H1 (cell line): ENCODE data around the gene PRKCA. TPM values are rescaled to one million over a fixed set of nuclear protein-coding genes. Genes with fewer than 3 reads are reported as not detected.

Experiments used
- CTCF ChIA-PET: fragments of 300-600 bp; sonication (Branson Sonifier 250); formaldehyde crosslinking; loops from one replicate; lab custom pipeline; 2021; ENCODE audit not compliant: partially characterized antibody; lab: Charles Lee
- POLR2A ChIA-PET: fragments of 300-600 bp; sonication (Branson Sonifier 250); formaldehyde crosslinking; loops from one replicate; lab custom pipeline; 2021; ENCODE audit warnings: inconsistent platforms; ENCODE audit not compliant: partially characterized antibody; lab: Charles Lee
- DNase-seq, 2 experiments: peaks; one replicate each; pipeline versions ENCODE4 v3.0.0 to v3.0.0-alpha.2; 2010 to 2022; ENCODE audit warnings: low spot score in 2 of 2, low read depth in 1 of 2, mixed read lengths in 1 of 2
- FAIRE-seq: peaks from 2 replicates; lab custom pipeline; 2011; peaks lifted over from hg19 to GRCh38; lab: Jason Lieb, UNC
- H2AFZ ChIP-seq: 2 replicates; pipeline ENCODE4 v1.8.1; 2012; ENCODE audit warnings: low read length, inconsistent platforms
- H2AK5ac ChIP-seq: 2 replicates; pipeline ENCODE4 v1.6.1; 2013; ENCODE audit warnings: low read depth, low read length
- H2BK120ac ChIP-seq: replicated peaks from 2 replicates; pipeline ENCODE3; 2013; ENCODE audit warnings: low read depth, low read length, inconsistent platforms
- H2BK12ac ChIP-seq: 2 replicates; pipeline ENCODE4 v1.6.1; 2013; ENCODE audit warnings: low read depth, low read length
- H2BK15ac ChIP-seq: 2 replicates; pipeline ENCODE4 v1.6.1; 2013; ENCODE audit warnings: low read length
- H2BK20ac ChIP-seq: 2 replicates; pipeline ENCODE4 v1.6.1; 2013; ENCODE audit warnings: low read length
- H2BK5ac ChIP-seq: 2 replicates; pipeline ENCODE4 v1.6.1; 2013; ENCODE audit warnings: low read depth, low read length
- H3K14ac ChIP-seq: 2 replicates; pipeline ENCODE4 v1.6.1; 2013; ENCODE audit warnings: inconsistent platforms; ENCODE audit not compliant: insufficient read length
- H3K18ac ChIP-seq: 2 replicates; pipeline ENCODE4 v1.6.1; 2013; ENCODE audit warnings: low read length; ENCODE audit errors: extremely low read depth
- H3K23ac ChIP-seq: 2 replicates; pipeline ENCODE4 v1.6.1; 2013; ENCODE audit warnings: inconsistent platforms; ENCODE audit not compliant: insufficient read length
- H3K23me2 ChIP-seq: 2 replicates; pipeline ENCODE4 v1.6.1; 2013; ENCODE audit warnings: low read depth, low read length
- H3K27ac ChIP-seq: 2 replicates; pipeline ENCODE4 v1.6.1; 2011; ENCODE audit warnings: low read depth, low read length, inconsistent platforms
- H3K27me3 ChIP-seq, 4 experiments: replicated peaks in 1 of 4; 1 replicate in 1 of 4; 2 replicates in 3 of 4; pipeline versions ENCODE4 v1.6.1 to v1.8.1; 2011 to 2013; ENCODE audit warnings: low read length in 3 of 4, mild to moderate bottlenecking in 3 of 4, inconsistent platforms in 2 of 4, mixed read lengths in 2 of 4, moderate library complexity in 1 of 4; ENCODE audit not compliant: control insufficient read depth in 3 of 4, insufficient read depth in 3 of 4; ENCODE audit errors: extremely low read depth in 1 of 4
- H3K36me3 ChIP-seq, 4 experiments: 2 replicates each; pipeline versions ENCODE4 v1.6.1 to v1.8.1; 2011 to 2013; ENCODE audit warnings: mild to moderate bottlenecking in 4 of 4, low read length in 3 of 4, moderate library complexity in 2 of 4, control low read depth in 1 of 4, inconsistent platforms in 1 of 4; ENCODE audit not compliant: insufficient read depth in 4 of 4, control insufficient read depth in 2 of 4
- H3K4ac ChIP-seq: replicated peaks from 2 replicates; pipeline ENCODE3; 2013; ENCODE audit warnings: low read length, low read depth, mixed read lengths, inconsistent platforms; ENCODE audit not compliant: insufficient read length
- H3K4me1 ChIP-seq, 4 experiments: replicated peaks in 1 of 4; 1 replicate in 1 of 4; 2 replicates in 3 of 4; pipeline versions ENCODE4 v1.6.1 to v1.8.1; 2011 to 2013; ENCODE audit warnings: low read length in 3 of 4, inconsistent platforms in 2 of 4, mixed read lengths in 1 of 4; ENCODE audit not compliant: insufficient read depth in 4 of 4, control insufficient read depth in 3 of 4
- H3K4me2 ChIP-seq, 2 experiments: 2 replicates each; pipeline versions ENCODE4 v1.6.1 to v1.8.1; 2011 to 2013; ENCODE audit warnings: low read depth in 2 of 2, low read length in 2 of 2, control low read depth in 1 of 2, inconsistent platforms in 1 of 2, mild to moderate bottlenecking in 1 of 2; ENCODE audit not compliant: insufficient read depth in 1 of 2
- H3K4me3 ChIP-seq, 4 experiments: fragments of 200-600, 300-600 bp in 1 of 4; sonication (generic), shearing (Covaris generic), sonication (Bioruptor Twin) in 1 of 4; 2 replicates each; pipeline versions ENCODE4 v1.5.1 to v1.8.1; 2011 to 2016; ENCODE audit warnings: low read length in 4 of 4, low read depth in 3 of 4, control low read depth in 2 of 4, inconsistent platforms in 2 of 4, mild to moderate bottlenecking in 2 of 4, mixed read lengths in 1 of 4, moderate library complexity in 1 of 4; ENCODE audit not compliant: insufficient read depth in 2 of 4; ENCODE audit errors: extremely low read depth in 1 of 4
- H3K56ac ChIP-seq: replicated peaks from 2 replicates; pipeline ENCODE3; 2013; ENCODE audit warnings: low read depth, mild to moderate bottlenecking, mixed read lengths, low read length, inconsistent platforms; ENCODE audit not compliant: insufficient read length
- H3K79me1 ChIP-seq: 2 replicates; pipeline ENCODE4 v1.6.1; 2013; ENCODE audit warnings: low read depth, low read length, control low read depth
- H3K79me2 ChIP-seq, 2 experiments: 2 replicates each; pipeline versions ENCODE4 v1.6.1 to v1.8.1; 2012 to 2013; ENCODE audit warnings: low read length in 2 of 2, mild to moderate bottlenecking in 2 of 2, inconsistent platforms in 1 of 2; ENCODE audit not compliant: insufficient read depth in 2 of 2, control insufficient read depth in 1 of 2
- H3K9ac ChIP-seq, 4 experiments: replicated peaks in 1 of 4; 1 replicate in 1 of 4; 2 replicates in 3 of 4; pipeline versions ENCODE4 v1.6.1 to v1.8.1; 2011 to 2013; ENCODE audit warnings: low read depth in 3 of 4, low read length in 3 of 4, control low read depth in 2 of 4, mild to moderate bottlenecking in 2 of 4, moderate library complexity in 2 of 4, inconsistent platforms in 1 of 4; ENCODE audit errors: extremely low read depth in 1 of 4
- H3K9me3 ChIP-seq, 2 experiments: 2 replicates each; pipeline versions ENCODE4 v1.6.1 to v1.8.1; 2012 to 2013; ENCODE audit warnings: mild to moderate bottlenecking in 2 of 2, moderate library complexity in 2 of 2, control low read depth in 1 of 2, inconsistent platforms in 1 of 2, low read depth in 1 of 2, low read length in 1 of 2, mixed read lengths in 1 of 2; ENCODE audit not compliant: insufficient read depth in 2 of 2
- H4K20me1 ChIP-seq, 2 experiments: replicated peaks in 1 of 2; 2 replicates each; pipeline versions ENCODE3 to v1.8.1; 2011 to 2013; ENCODE audit warnings: inconsistent platforms in 2 of 2, low read length in 2 of 2, mild to moderate bottlenecking in 1 of 2; ENCODE audit not compliant: insufficient read depth in 2 of 2, control insufficient read depth in 1 of 2
- H4K5ac ChIP-seq: 2 replicates; pipeline ENCODE4 v1.6.1; 2013; ENCODE audit warnings: low read length, low read depth, mixed read lengths, inconsistent platforms; ENCODE audit not compliant: insufficient read length
- H4K8ac ChIP-seq: 2 replicates; pipeline ENCODE4 v1.8.0; 2013; ENCODE audit warnings: mild to moderate bottlenecking, moderate library complexity, low read length, inconsistent platforms; ENCODE audit not compliant: insufficient read depth; ENCODE audit errors: extremely low read depth
- H4K91ac ChIP-seq: replicated peaks from 2 replicates; pipeline ENCODE3; 2013; ENCODE audit warnings: low read length, mixed read lengths, inconsistent platforms; ENCODE audit not compliant: insufficient read length
- BCL11A ChIP-seq, 2 experiments: IDR thresholded peaks; one replicate each; pipeline ENCODE4 v1.6.1; 2011; ENCODE audit warnings: low read depth in 2 of 2, low read length in 2 of 2, mild to moderate bottlenecking in 2 of 2
- CREB1 ChIP-seq: IDR thresholded peaks from 2 replicates; pipeline ENCODE4 v1.6.1; 2012; ENCODE audit warnings: inconsistent platforms
- EP300 ChIP-seq, 2 experiments: IDR thresholded peaks; 1 replicate in 1 of 2; 2 replicates in 1 of 2; pipeline ENCODE4 v1.6.1; 2011 to 2012; ENCODE audit warnings: low read depth in 2 of 2, low read length in 2 of 2, mild to moderate bottlenecking in 2 of 2, borderline replicate concordance in 1 of 2, inconsistent platforms in 1 of 2, moderate library complexity in 1 of 2
- HDAC2 ChIP-seq, 2 experiments: fragments of 300-600 bp in 1 of 2; sonication (generic) in 1 of 2; IDR thresholded peaks; 2 replicates each; pipeline ENCODE4 v1.6.1; 2011 to 2012; ENCODE audit warnings: low read depth in 2 of 2, low read length in 2 of 2, mild to moderate bottlenecking in 2 of 2, moderate library complexity in 2 of 2, borderline replicate concordance in 1 of 2, inconsistent platforms in 1 of 2
- JUND ChIP-seq: IDR thresholded peaks from 2 replicates; pipeline ENCODE4 v1.6.1; 2011; ENCODE audit warnings: mild to moderate bottlenecking, improper control_type of control experiment, low read length
- POLR2A ChIP-seq, 2 experiments: IDR thresholded peaks; 1 replicate in 1 of 2; 2 replicates in 1 of 2; pipeline ENCODE4 v1.6.1; 2011; ENCODE audit warnings: low read depth in 2 of 2, low read length in 2 of 2, mild to moderate bottlenecking in 2 of 2; ENCODE audit errors: control extremely low read depth in 1 of 2
- POLR2AphosphoS5 ChIP-seq: IDR thresholded peaks from 2 replicates; pipeline ENCODE4 v1.6.1; 2011; ENCODE audit warnings: low read depth, low read length
- RAD21 ChIP-seq, 2 experiments: IDR thresholded peaks in 1 of 2; conservative IDR thresholded peaks in 1 of 2; 2 replicates each; pipeline ENCODE4 v1.6.1; 2011; ENCODE audit warnings: low read depth in 2 of 2, low read length in 2 of 2, improper control_type of control experiment in 1 of 2, inconsistent platforms in 1 of 2, mild to moderate bottlenecking in 1 of 2, moderate library complexity in 1 of 2
- RXRA ChIP-seq: IDR thresholded peaks from 2 replicates; pipeline ENCODE4 v1.6.1; 2011; ENCODE audit warnings: low read depth, mild to moderate bottlenecking, low read length, moderate library complexity; ENCODE audit not compliant: insufficient read depth
- SAP30 ChIP-seq: fragments of 300-600 bp; sonication (generic); IDR thresholded peaks from 2 replicates; pipeline ENCODE4 v1.7.1; 2012; ENCODE audit warnings: low read length, moderate library complexity, mild to moderate bottlenecking, inconsistent platforms; ENCODE audit not compliant: insufficient read depth, insufficient replicate concordance
- SP1 ChIP-seq: IDR thresholded peaks from 2 replicates; pipeline ENCODE4 v1.6.1; 2011; ENCODE audit warnings: low read depth, low read length
- TCF12 ChIP-seq: IDR thresholded peaks from 2 replicates; pipeline ENCODE4 v1.6.1; 2011; ENCODE audit warnings: low read depth, mild to moderate bottlenecking, low read length
- WGBS, 2 experiments: shearing (Covaris generic) in 1 of 2; methylation state at CpG; one replicate each; pipeline versions ENCODE4 v1.1.6 to v1.1.7; 2013 to 2015; ENCODE audit warnings: low lambda C conversion rate in 2 of 2, mixed read lengths in 2 of 2, inconsistent platforms in 1 of 2, low coverage in 1 of 2, missing lambda C conversion rate in 1 of 2; ENCODE audit not compliant: insufficient replicate concordance in 2 of 2, insufficient coverage in 1 of 2, insufficient read length in 1 of 2; ENCODE audit errors: extremely low coverage in 1 of 2, missing lambda C conversion rate in 1 of 2; 5-methylcytosine and 5-hydroxymethylcytosine counted together
- polyA plus RNA-seq, 7 experiments: library from polyadenylated mRNA; depleted of rRNA in 3 of 7; stranded (reverse) in 5 of 7; unstranded in 2 of 7; fragments of >200 nt in 5 of 7; fragments of 200-250 nt in 2 of 7; gene quantifications; 1 replicate in 5 of 7; 2 replicates in 1 of 7; 4 replicates in 1 of 7; pipeline versions ENCODE4 v1.2.1 to v1.2.3, GENCODE V29; 2011 to 2013; ENCODE audit warnings: missing spikeins in 2 of 7, mixed read lengths in 2 of 7
- total RNA-seq: library from RNA; stranded (reverse); fragmentation: NEBNext Ultra II Directional; extraction: Animal tissue kit (Norgen Biotek cat#: 25700); gene quantifications from 2 replicates; pipeline ENCODE4 v1.2.1, GENCODE V29; 2021
- TF ChIP-seq, protein P1 (sequence below): IDR thresholded peaks from 2 replicates; pipeline ENCODE4 v1.6.1; 2011; ENCODE audit warnings: low read length, improper control_type of control experiment

Gene PRKCA
- total and polyA plus RNA-seq, 2 of the 8 experiments (the other 6 are each of a cell fraction or from before 2014, with no cell fraction given): 5.8 to 17.8 TPM

DNA sequence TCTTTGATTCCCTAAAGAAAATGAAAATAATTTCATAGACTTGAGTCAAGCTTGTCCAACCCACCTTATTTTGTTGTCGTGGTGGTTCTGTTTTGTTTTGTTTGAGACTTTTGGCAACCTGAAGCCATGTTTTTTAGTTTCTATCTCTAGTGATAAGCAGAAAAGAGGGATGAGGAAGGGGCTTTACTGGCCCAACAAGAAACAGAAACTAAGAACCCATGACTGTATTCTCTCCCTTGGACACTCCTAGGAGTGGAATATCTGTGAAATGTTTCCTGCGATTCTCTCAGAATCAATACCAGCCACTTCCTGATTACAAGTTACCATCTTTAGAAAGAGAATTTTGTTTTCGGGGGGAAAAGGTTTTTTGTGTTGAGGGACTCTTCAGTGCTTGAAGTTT is 207.5 kb downstream of the PRKCA start:
- H3K27ac ChIP-seq: no peak overlapping the region
- H3K79me2 ChIP-seq: no peaks in the 10 kb centered on the region
- no peaks in the 10 kb centered on the region for H3K79me1 ChIP-seq
- ChIA-PET CTCF (interaction anchor here (1.2 kb wide), 1 partner anchor 12 kb away, joined by 3 read pairs; no protein-coding TSS in a partner anchor), POLR2A (no interaction called here)
- WGBS, 2 experiments: 87% methylated on average over 3 of the region's 3 CpGs; no CpG with 5 or more reads in 1 of the 2 experiments
- H2AFZ ChIP-seq: no peak overlapping the region
- no peaks in the 10 kb centered on the region for H3K27me3 ChIP-seq
- no peak overlapping the region for H3K9ac ChIP-seq
- no peak overlapping the region for H2BK5ac ChIP-seq
- no peak overlapping the region for H3K56ac ChIP-seq
- no peaks in the 10 kb centered on the region for H4K20me1 ChIP-seq
- H2BK120ac ChIP-seq: no peak overlapping the region
- H3K36me3 ChIP-seq: no peaks in the 10 kb centered on the region
- no peak overlapping the region for H3K18ac ChIP-seq
- H2BK15ac ChIP-seq: no peak overlapping the region
- no peak overlapping the region for H2AK5ac ChIP-seq
- H3K9me3 ChIP-seq: no peaks in the 10 kb centered on the region
- FAIRE-seq (no peak), DNase-seq (no peak)
- no peak overlapping the region for H2BK20ac ChIP-seq
- no peak overlapping the region for H2BK12ac ChIP-seq
- H3K4me1 ChIP-seq: peaks cover 0 to 9% (median 3%) of the 10 kb centered on the region in 4 experiments; a peak in 1 of 7 replicates
- H4K91ac ChIP-seq: no peak overlapping the region
- H3K4me3 ChIP-seq: no peak overlapping the region
- no peak overlapping the region for H4K8ac ChIP-seq
- no peak overlapping the region for H3K4ac ChIP-seq
- no peak overlapping the region for H3K23ac ChIP-seq
- no peak overlapping the region for H4K5ac ChIP-seq
- no peaks in the 10 kb centered on the region for H3K23me2 ChIP-seq
- no peak overlapping the region for H3K14ac ChIP-seq
- H3K4me2 ChIP-seq: no peak overlapping the region
- TF ChIP-seq EP300 (IDR thresholded peaks at IDR 0.05; ENCODE audit: borderline replicate concordance in 1 of 2, low read depth in 2 of 2, low read length in 2 of 2): no peak
- TF ChIP-seq CREB1: no peak
- no peak for TF ChIP-seq POLR2A (IDR thresholded peaks at IDR 0.05; ENCODE audit: control extremely low read depth in 1 of 2, low read depth in 2 of 2, low read length in 2 of 2)
- TF ChIP-seq BCL11A (IDR thresholded peaks at IDR 0.05; ENCODE audit: low read depth in 2 of 2, low read length in 2 of 2): no peak
- no peak for TF ChIP-seq POLR2AphosphoS5
- TF ChIP-seq HDAC2 (IDR thresholded peaks at IDR 0.05; ENCODE audit: borderline replicate concordance in 1 of 2, low read depth in 2 of 2, low read length in 2 of 2): no peak
- TF ChIP-seq, protein P1, sequence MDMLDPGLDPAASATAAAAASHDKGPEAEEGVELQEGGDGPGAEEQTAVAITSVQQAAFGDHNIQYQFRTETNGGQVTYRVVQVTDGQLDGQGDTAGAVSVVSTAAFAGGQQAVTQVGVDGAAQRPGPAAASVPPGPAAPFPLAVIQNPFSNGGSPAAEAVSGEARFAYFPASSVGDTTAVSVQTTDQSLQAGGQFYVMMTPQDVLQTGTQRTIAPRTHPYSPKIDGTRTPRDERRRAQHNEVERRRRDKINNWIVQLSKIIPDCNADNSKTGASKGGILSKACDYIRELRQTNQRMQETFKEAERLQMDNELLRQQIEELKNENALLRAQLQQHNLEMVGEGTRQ: no peak
- TF ChIP-seq SP1: no peak
- TF ChIP-seq TCF12: no peak
- TF ChIP-seq RXRA: no peak
- no peak for TF ChIP-seq JUND
- TF ChIP-seq SAP30: no peak
- no peak for TF ChIP-seq RAD21 (IDR thresholded peaks at IDR 0.05 in 1 of 2, conservative IDR thresholded peaks at IDR 0.05 in 1 of 2; ENCODE audit: low read depth in 2 of 2, low read length in 2 of 2)
